ENCODE data around the gene C10orf67. TPM values are rescaled to one million over a fixed set of nuclear protein-coding genes. Genes with fewer than 3 reads are reported as not detected.

C10orf67 gene
- total and polyA plus RNA-seq, 4 donors: 0.56 to 1.5 (median 0.87) TPM

GRCh38 chr10:23330948-23331347 is 13.6 kb downstream of the C10orf67 start:
- Histone ChIP-seq H3K4me1 (ENCODE audit: control insufficient read depth, insufficient read depth, low read length) (no peaks in the 10 kb centered on the region), H3K27me3 (ENCODE audit: control insufficient read depth, insufficient read depth, low read length) (no peaks in the 10 kb centered on the region), H3K9me3 (ENCODE audit: control insufficient read depth, insufficient read depth, low read length) (peaks cover 1% of the 10 kb centered on the region), H3K27ac (ENCODE audit: low read depth, low read length) (no peak overlapping the region), H3K36me3 (ENCODE audit: control insufficient read depth, insufficient read depth, low read length) (no peaks in the 10 kb centered on the region), H3K4me3 (ENCODE audit: low read depth, low read length) (no peak overlapping the region)
- WGBS (ENCODE audit: insufficient coverage): 89% methylated on average over 6 of the region's 7 CpGs
- no peak for DNase-seq (ENCODE audit: low read depth in 4 of 6, low spot score in 6 of 6)

- H3K27ac ChIP-seq (ENCODE audit: low read depth, low read length): no peak overlapping the region
- H3K9me3 ChIP-seq (ENCODE audit: control insufficient read depth, insufficient read depth, low read length): peaks cover 1% of the 10 kb centered on the region
- no peak overlapping the region for H3K4me3 ChIP-seq (ENCODE audit: low read depth, low read length)
- H3K4me1 ChIP-seq (ENCODE audit: control insufficient read depth, insufficient read depth, low read length): no peaks in the 10 kb centered on the region
- no CpG with 5 or more reads among the region's 5 CpGs for WGBS (ENCODE audit: insufficient coverage)
- no peaks in the 10 kb centered on the region for H3K36me3 ChIP-seq (ENCODE audit: control insufficient read depth, insufficient read depth, low read length)
- DNase-seq (ENCODE audit: low read depth in 4 of 6, low spot score in 6 of 6): no peak
- H3K27me3 ChIP-seq (ENCODE audit: control insufficient read depth, insufficient read depth, low read length): no peaks in the 10 kb centered on the region
Observed at GRCh38 chr10:23326544-23327307, 17.9 kb downstream of the C10orf67 start.

- Histone ChIP-seq H3K36me3 (ENCODE audit: control insufficient read depth, insufficient read depth, low read length) (no peaks in the 10 kb centered on the region), H3K4me1 (ENCODE audit: control insufficient read depth, insufficient read depth, low read length) (no peaks in the 10 kb centered on the region), H3K4me3 (ENCODE audit: low read depth, low read length) (no peak overlapping the region), H3K9me3 (ENCODE audit: control insufficient read depth, insufficient read depth, low read length) (peaks cover 1% of the 10 kb centered on the region), H3K27me3 (ENCODE audit: control insufficient read depth, insufficient read depth, low read length) (no peaks in the 10 kb centered on the region), H3K27ac (ENCODE audit: low read depth, low read length) (no peak overlapping the region)
- no peak for DNase-seq (ENCODE audit: low read depth in 4 of 6, low spot score in 6 of 6)
- WGBS (ENCODE audit: insufficient coverage): no CpG with 5 or more reads among the region's 1 CpG
Observed at GRCh38 chr10:23325132-23325531, 19.5 kb downstream of the C10orf67 start.

- no peak for DNase-seq (ENCODE audit: low read depth in 4 of 6, low spot score in 6 of 6)
- Histone ChIP-seq H3K4me1 (ENCODE audit: control insufficient read depth, insufficient read depth, low read length) (no peaks in the 10 kb centered on the region), H3K36me3 (ENCODE audit: control insufficient read depth, insufficient read depth, low read length) (no peaks in the 10 kb centered on the region), H3K27ac (ENCODE audit: low read depth, low read length) (no peak overlapping the region), H3K4me3 (ENCODE audit: low read depth, low read length) (no peak overlapping the region), H3K27me3 (ENCODE audit: control insufficient read depth, insufficient read depth, low read length) (no peaks in the 10 kb centered on the region), H3K9me3 (ENCODE audit: control insufficient read depth, insufficient read depth, low read length) (peaks cover 1% of the 10 kb centered on the region)
- WGBS (ENCODE audit: insufficient coverage): 92% methylated on average over 1 of the region's 1 CpG
Observed at GRCh38 chr10:23324351-23324750, 20.2 kb downstream of the C10orf67 start.

- no peaks in the 10 kb centered on the region for H3K4me1 ChIP-seq (ENCODE audit: control insufficient read depth, insufficient read depth, low read length)
- DNase-seq (ENCODE audit: low read depth in 4 of 6, low spot score in 6 of 6): no peak
Observed at GRCh38 chr10:23322082-23322481, 22.5 kb downstream of the C10orf67 start.

GRCh38 chr10:23319835-23320234 is 24.8 kb downstream of the C10orf67 start:
- Histone ChIP-seq H3K27me3 (ENCODE audit: control insufficient read depth, insufficient read depth, low read length) (no peaks in the 10 kb centered on the region), H3K9me3 (ENCODE audit: control insufficient read depth, insufficient read depth, low read length) (no peaks in the 10 kb centered on the region), H3K36me3 (ENCODE audit: control insufficient read depth, insufficient read depth, low read length) (no peaks in the 10 kb centered on the region), H3K4me1 (ENCODE audit: control insufficient read depth, insufficient read depth, low read length) (no peaks in the 10 kb centered on the region), H3K27ac (ENCODE audit: low read depth, low read length) (no peak overlapping the region), H3K4me3 (ENCODE audit: low read depth, low read length) (no peak overlapping the region)
- WGBS (ENCODE audit: insufficient coverage): 80% methylated on average over 1 of the region's 4 CpGs
- no peak for DNase-seq (ENCODE audit: low read depth in 4 of 6, low spot score in 6 of 6)

More at GRCh38 chr10:23322082-23322481, 22.5 kb downstream of the C10orf67 start:
- H3K27me3 ChIP-seq (ENCODE audit: control insufficient read depth, insufficient read depth, low read length): no peaks in the 10 kb centered on the region
- H3K36me3 ChIP-seq (ENCODE audit: control insufficient read depth, insufficient read depth, low read length): no peaks in the 10 kb centered on the region
- H3K27ac ChIP-seq (ENCODE audit: low read depth, low read length): no peak overlapping the region
- no peak overlapping the region for H3K4me3 ChIP-seq (ENCODE audit: low read depth, low read length)
- H3K9me3 ChIP-seq (ENCODE audit: control insufficient read depth, insufficient read depth, low read length): no peaks in the 10 kb centered on the region
- 80% methylated on average over 1 of the region's 1 CpG for WGBS (ENCODE audit: insufficient coverage)

GRCh38 chr10:23318359-23318758 is 26.2 kb downstream of the C10orf67 start:
- Histone ChIP-seq H3K4me3 (ENCODE audit: low read depth, low read length) (no peak overlapping the region), H3K27me3 (ENCODE audit: control insufficient read depth, insufficient read depth, low read length) (no peaks in the 10 kb centered on the region), H3K27ac (ENCODE audit: low read depth, low read length) (no peak overlapping the region), H3K4me1 (ENCODE audit: control insufficient read depth, insufficient read depth, low read length) (no peaks in the 10 kb centered on the region), H3K36me3 (ENCODE audit: control insufficient read depth, insufficient read depth, low read length) (no peaks in the 10 kb centered on the region), H3K9me3 (ENCODE audit: control insufficient read depth, insufficient read depth, low read length) (no peaks in the 10 kb centered on the region)
- no peak for DNase-seq (ENCODE audit: low read depth in 4 of 6, low spot score in 6 of 6)
- 82% methylated on average over 2 of the region's 3 CpGs for WGBS (ENCODE audit: insufficient coverage)

- Histone ChIP-seq H3K27ac (ENCODE audit: low read depth, low read length) (no peak overlapping the region), H3K4me3 (ENCODE audit: low read depth, low read length) (no peak overlapping the region), H3K9me3 (ENCODE audit: control insufficient read depth, insufficient read depth, low read length) (no peaks in the 10 kb centered on the region), H3K4me1 (ENCODE audit: control insufficient read depth, insufficient read depth, low read length) (no peaks in the 10 kb centered on the region), H3K27me3 (ENCODE audit: control insufficient read depth, insufficient read depth, low read length) (no peaks in the 10 kb centered on the region), H3K36me3 (ENCODE audit: control insufficient read depth, insufficient read depth, low read length) (no peaks in the 10 kb centered on the region)
- 85% methylated on average over 1 of the region's 3 CpGs for WGBS (ENCODE audit: insufficient coverage)
- no peak for DNase-seq (ENCODE audit: low read depth in 4 of 6, low spot score in 6 of 6)
Observed at GRCh38 chr10:23317416-23317815, 27.2 kb downstream of the C10orf67 start.

- no peak for DNase-seq (ENCODE audit: low read depth in 4 of 6, low spot score in 6 of 6)
- Histone ChIP-seq H3K4me1 (ENCODE audit: control insufficient read depth, insufficient read depth, low read length) (no peaks in the 10 kb centered on the region), H3K4me3 (ENCODE audit: low read depth, low read length) (no peak overlapping the region), H3K27ac (ENCODE audit: low read depth, low read length) (no peak overlapping the region), H3K9me3 (ENCODE audit: control insufficient read depth, insufficient read depth, low read length) (no peaks in the 10 kb centered on the region), H3K27me3 (ENCODE audit: control insufficient read depth, insufficient read depth, low read length) (no peaks in the 10 kb centered on the region), H3K36me3 (ENCODE audit: control insufficient read depth, insufficient read depth, low read length) (no peaks in the 10 kb centered on the region)
- WGBS (ENCODE audit: insufficient coverage): 77% methylated on average over 5 of the region's 6 CpGs
Observed at GRCh38 chr10:23316406-23316805, 28.2 kb downstream of the C10orf67 start.

- H3K36me3 ChIP-seq (ENCODE audit: control insufficient read depth, insufficient read depth, low read length): no peaks in the 10 kb centered on the region
- H3K27me3 ChIP-seq (ENCODE audit: control insufficient read depth, insufficient read depth, low read length): no peaks in the 10 kb centered on the region
- no peak for DNase-seq (ENCODE audit: low read depth in 4 of 6, low spot score in 6 of 6)
- no peaks in the 10 kb centered on the region for H3K9me3 ChIP-seq (ENCODE audit: control insufficient read depth, insufficient read depth, low read length)
- 95% methylated on average over 2 of the region's 3 CpGs for WGBS (ENCODE audit: insufficient coverage)
- no peak overlapping the region for H3K27ac ChIP-seq (ENCODE audit: low read depth, low read length)
- H3K4me1 ChIP-seq (ENCODE audit: control insufficient read depth, insufficient read depth, low read length): no peaks in the 10 kb centered on the region
- no peak overlapping the region for H3K4me3 ChIP-seq (ENCODE audit: low read depth, low read length)
Observed at GRCh38 chr10:23315966-23316365, 28.6 kb downstream of the C10orf67 start.
